BJ (cell line): Measurements from ENCODE around the gene SCFD2. TPM values are rescaled to one million over a fixed set of nuclear protein-coding genes. Genes with fewer than 3 reads are reported as not detected.

Experiments used
- CTCF ChIA-PET: fragments of 350-600 bp; formaldehyde crosslinking; extraction: SDS; loops from one replicate; lab custom pipeline; 2021; ENCODE audit warnings: antibody characterized with exemption, inconsistent platforms; lab: Yijun Ruan, JAX
- POLR2A ChIA-PET: fragments of 300-600 bp; sonication (Branson Sonifier 250); formaldehyde crosslinking; extraction: SDS; loops from one replicate; lab custom pipeline; 2021; ENCODE audit warnings: antibody characterized with exemption; lab: Charles Lee
- DNase-seq: peaks from one replicate; pipeline ENCODE4 v3.0.0-alpha.2; 2011; ENCODE audit warnings: low read depth
- H3K27me3 ChIP-seq: 2 replicates; pipeline ENCODE4 v1.6.0; 2011; ENCODE audit warnings: low read length; ENCODE audit not compliant: control insufficient read depth, insufficient read depth
- H3K36me3 ChIP-seq: 2 replicates; pipeline ENCODE4 v1.5.1; 2011; ENCODE audit warnings: low read length; ENCODE audit not compliant: control insufficient read depth, insufficient read depth
- H3K4me3 ChIP-seq: 2 replicates; pipeline ENCODE4 v1.5.1; 2011; ENCODE audit warnings: low read depth, mild to moderate bottlenecking, control low read depth, low read length
- polyA plus RNA-seq: library from polyadenylated mRNA; depleted of rRNA; stranded (reverse); fragments of >200 nt; gene quantifications from 2 replicates; pipeline ENCODE4 v1.2.3, GENCODE V29; 2011
- TF ChIP-seq, protein P1 (sequence below): IDR thresholded peaks from 2 replicates; pipeline ENCODE4 v1.5.1; 2011; ENCODE audit warnings: low read depth, mild to moderate bottlenecking, control low read depth, inconsistent platforms, low read length, moderate library complexity; ENCODE audit not compliant: insufficient read depth

Gene SCFD2
- polyA plus RNA-seq, 1 experiment, result 17.4 TPM

DNA sequence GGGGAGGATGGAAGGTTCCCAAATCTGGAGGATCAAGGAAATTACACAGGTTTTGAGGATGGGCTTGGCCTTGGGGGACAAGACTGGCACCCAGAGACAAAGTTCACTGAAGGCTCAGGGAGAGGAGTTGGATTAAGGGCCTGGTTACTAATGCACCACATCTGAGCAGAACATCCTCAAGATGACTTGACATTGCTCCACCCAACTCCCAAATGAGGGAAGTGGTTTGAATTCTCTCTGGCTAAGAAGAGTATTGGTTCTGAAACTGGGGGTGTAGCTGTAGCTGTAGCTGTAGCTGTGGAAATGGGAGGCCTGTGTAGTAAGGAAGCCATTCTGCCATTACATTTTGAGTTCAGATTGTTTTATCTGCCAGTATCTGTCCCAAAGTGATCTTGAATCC lies 374.4 kb downstream of the SCFD2 start:
- Histone ChIP-seq H3K4me3 (no peak overlapping the region), H3K27me3 (no peaks in the 10 kb centered on the region), H3K36me3 (no peaks in the 10 kb centered on the region)
- TF ChIP-seq, protein P1, sequence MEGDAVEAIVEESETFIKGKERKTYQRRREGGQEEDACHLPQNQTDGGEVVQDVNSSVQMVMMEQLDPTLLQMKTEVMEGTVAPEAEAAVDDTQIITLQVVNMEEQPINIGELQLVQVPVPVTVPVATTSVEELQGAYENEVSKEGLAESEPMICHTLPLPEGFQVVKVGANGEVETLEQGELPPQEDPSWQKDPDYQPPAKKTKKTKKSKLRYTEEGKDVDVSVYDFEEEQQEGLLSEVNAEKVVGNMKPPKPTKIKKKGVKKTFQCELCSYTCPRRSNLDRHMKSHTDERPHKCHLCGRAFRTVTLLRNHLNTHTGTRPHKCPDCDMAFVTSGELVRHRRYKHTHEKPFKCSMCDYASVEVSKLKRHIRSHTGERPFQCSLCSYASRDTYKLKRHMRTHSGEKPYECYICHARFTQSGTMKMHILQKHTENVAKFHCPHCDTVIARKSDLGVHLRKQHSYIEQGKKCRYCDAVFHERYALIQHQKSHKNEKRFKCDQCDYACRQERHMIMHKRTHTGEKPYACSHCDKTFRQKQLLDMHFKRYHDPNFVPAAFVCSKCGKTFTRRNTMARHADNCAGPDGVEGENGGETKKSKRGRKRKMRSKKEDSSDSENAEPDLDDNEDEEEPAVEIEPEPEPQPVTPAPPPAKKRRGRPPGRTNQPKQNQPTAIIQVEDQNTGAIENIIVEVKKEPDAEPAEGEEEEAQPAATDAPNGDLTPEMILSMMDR, result no peak
- DNase-seq, result no peak
- ChIA-PET CTCF (interaction anchor here (1.6 kb wide), 1 partner anchor 9 kb away, joined by 7 read pairs; no protein-coding TSS in a partner anchor), POLR2A (interaction anchor here (0.6 kb wide), 2 partner anchors 269 to 860 kb away, joined by 3 read pairs; no protein-coding TSS in a partner anchor)

DNA sequence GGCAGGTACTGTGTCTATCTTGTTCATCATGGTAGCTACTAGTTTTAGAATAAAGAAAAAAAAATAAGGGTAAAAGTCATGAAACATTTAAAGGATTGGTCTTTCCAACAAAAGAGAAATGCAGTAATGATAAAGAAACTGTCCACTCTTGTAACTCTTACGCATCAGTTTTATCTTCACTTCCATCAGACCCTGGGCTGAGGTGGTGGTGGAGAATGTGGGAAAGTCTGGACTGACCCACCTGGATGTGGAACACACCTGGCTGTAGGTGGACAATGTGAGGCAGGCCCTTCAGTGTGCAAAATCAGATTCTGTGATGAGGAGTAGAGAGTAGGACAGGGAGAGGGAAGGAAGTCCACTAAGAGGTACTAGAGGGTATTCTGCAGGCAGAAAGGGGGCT lies 375.2 kb downstream of the SCFD2 start:
- CTCF ChIA-PET, result interaction anchor here (0.5 to 1.6 kb wide), 3 partner anchors 8 to 615 kb away, joined by 3 to 7 read pairs (median 7); no protein-coding TSS in a partner anchor
- H3K4me3 ChIP-seq, result no peak overlapping the region
- TF ChIP-seq, protein P1, result no peak
- no peaks in the 10 kb centered on the region for H3K27me3 ChIP-seq
- no peak for DNase-seq
- POLR2A ChIA-PET, result no interaction called here
- H3K36me3 ChIP-seq, result no peaks in the 10 kb centered on the region

DNA sequence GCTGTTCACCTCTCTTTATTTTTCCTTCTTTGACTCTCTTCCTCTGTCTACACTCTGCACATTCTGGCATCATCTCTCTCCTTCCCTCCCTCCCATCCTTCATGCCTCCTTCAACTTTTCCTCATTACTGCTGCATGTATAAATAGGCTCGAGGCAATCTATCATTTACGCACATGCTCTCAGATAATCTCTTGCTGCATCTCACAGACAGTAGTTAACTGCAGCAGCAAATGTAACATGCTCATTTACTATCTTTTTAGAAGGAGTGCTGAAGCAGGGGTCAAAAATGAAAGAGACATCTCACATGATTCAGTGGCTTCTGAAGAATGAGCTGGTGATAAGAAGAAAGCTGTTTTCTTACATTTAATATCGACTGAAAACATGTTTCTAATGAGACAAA lies 376.0 kb downstream of the SCFD2 start:
- no peak overlapping the region for H3K4me3 ChIP-seq
- TF ChIP-seq, protein P1, result no peak
- POLR2A ChIA-PET, result no interaction called here

DNA sequence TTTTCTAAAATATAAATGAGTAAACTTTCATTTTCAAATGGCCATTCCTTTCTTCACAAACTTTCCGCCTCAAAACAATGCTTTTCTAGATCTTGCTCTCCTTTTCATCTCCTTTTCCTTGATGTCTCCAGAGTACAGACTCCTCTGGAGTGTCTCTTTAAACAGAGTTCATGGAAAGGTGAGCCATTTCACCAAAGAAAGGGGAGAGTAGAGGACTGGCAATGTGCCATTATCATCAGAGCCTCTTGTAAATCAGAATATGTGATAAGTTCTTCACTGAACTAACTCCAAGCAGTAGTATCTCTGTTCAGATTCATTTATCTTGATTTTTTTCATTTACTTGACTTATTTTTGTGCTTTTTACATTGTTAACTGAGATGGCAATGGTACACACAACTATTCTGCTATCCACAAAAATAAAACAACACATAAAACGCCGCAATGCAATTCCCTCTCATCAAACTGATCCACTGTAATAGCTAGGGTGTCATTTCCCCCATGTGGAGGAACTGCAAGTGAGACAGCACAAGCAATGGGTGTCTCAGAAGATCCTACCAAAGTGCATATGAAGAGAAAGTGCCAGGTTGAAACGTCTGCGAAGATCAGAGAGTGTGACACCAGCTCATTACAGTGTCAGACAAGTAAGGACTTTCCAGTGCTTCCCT lies 378.3 kb downstream of the SCFD2 start:
- TF ChIP-seq, protein P1, result no peak
- Histone ChIP-seq H3K36me3 (no peaks in the 10 kb centered on the region), H3K4me3 (no peak overlapping the region), H3K27me3 (no peaks in the 10 kb centered on the region)
- DNase-seq, result no peak
- ChIA-PET POLR2A (interaction anchor here (0.5 kb wide), 1 partner anchor 464 kb away, joined by 12 read pairs; no protein-coding TSS in a partner anchor), CTCF (interaction anchor here (0.9 to 1.6 kb wide), 2 partner anchors 399 to 442 kb away, joined by 3 to 11 read pairs; no protein-coding TSS in a partner anchor)

More for the DNA sequence above, 376.0 kb downstream of the SCFD2 start:
- Histone ChIP-seq H3K36me3 (no peaks in the 10 kb centered on the region), H3K27me3 (no peaks in the 10 kb centered on the region)
- CTCF ChIA-PET, result interaction anchor here (1.4 kb wide), 1 partner anchor 445 kb away, joined by 7 read pairs; no protein-coding TSS in a partner anchor
- DNase-seq, result no peak

DNA sequence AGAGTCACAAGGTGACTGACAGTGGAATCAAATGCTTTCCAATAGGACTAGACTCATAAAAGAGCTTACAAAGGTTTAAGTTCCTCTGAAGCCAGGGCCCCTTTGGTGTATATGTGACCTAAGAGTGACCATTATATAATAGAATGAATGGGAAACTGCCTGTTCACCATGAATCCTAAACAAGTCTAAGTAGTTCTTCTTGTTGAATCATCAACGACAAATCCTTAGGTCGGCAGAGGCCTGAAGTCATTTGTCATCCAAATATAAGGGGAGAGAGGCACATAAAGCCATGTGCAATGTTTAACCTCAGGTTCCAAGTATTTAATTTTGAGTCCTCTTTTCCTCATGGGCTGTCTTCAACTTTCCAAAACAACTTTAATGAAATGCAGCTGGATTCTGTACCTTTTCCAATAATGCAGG lies 381.4 kb downstream of the SCFD2 start:
- TF ChIP-seq, protein P1, result no peak
- Histone ChIP-seq H3K4me3 (no peak overlapping the region), H3K36me3 (no peaks in the 10 kb centered on the region), H3K27me3 (no peaks in the 10 kb centered on the region)
- DNase-seq, result no peak
- CTCF ChIA-PET, result interaction anchor here (0.6 to 5.5 kb wide), 8 partner anchors 11 to 1248 kb away, joined by 3 to 40 read pairs (median 4); no protein-coding TSS in a partner anchor
- POLR2A ChIA-PET, result no interaction called here
